ENCODE data around the gene C1orf185. TPM values are rescaled to one million over a fixed set of nuclear protein-coding genes. Genes with fewer than 3 reads are reported as not detected.
A peak's percentile ranks its signal among the peaks of the same experiment; 100 is the strongest.

Gene C1orf185
- total and polyA plus RNA-seq, 11 donors = not detected

DNA sequence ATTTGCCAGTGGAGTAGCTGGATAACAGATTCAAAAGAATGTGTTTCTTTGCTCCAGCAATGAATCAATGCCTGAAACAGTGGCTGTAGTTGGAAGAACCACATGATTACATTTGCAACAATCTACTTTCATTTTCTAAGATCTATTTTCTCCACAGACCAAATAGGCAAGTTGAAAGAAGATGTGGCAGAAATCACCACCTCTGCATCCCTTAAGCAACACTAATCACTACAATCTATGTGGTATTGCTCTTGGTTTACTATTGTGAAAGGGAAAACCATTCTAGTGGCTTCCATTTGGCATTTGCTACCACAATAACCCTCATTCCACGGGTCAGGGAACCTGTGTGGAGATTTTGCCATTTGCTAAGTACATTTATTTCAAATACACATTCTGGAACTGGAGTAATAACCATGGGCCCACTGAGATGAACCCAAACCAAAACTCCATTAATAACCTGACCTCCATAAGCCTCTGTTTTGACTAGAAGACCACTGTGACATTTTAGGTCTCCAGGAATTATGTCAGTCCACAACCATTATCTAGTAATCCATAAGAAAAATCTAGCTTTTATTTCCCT is 66.3 kb downstream of the C1orf185 start:
- no peaks in the 10 kb centered on the region for H3K27me3 ChIP-seq
- WGBS, 4 donors = 54 to 60% (median 58%) methylated on average over 1 of the region's 1 CpG
- intact Hi-C loops (cut with DNase I) = no loop called here
- H3K36me3 ChIP-seq = no peaks in the 10 kb centered on the region
- TF ChIP-seq, protein P1, sequence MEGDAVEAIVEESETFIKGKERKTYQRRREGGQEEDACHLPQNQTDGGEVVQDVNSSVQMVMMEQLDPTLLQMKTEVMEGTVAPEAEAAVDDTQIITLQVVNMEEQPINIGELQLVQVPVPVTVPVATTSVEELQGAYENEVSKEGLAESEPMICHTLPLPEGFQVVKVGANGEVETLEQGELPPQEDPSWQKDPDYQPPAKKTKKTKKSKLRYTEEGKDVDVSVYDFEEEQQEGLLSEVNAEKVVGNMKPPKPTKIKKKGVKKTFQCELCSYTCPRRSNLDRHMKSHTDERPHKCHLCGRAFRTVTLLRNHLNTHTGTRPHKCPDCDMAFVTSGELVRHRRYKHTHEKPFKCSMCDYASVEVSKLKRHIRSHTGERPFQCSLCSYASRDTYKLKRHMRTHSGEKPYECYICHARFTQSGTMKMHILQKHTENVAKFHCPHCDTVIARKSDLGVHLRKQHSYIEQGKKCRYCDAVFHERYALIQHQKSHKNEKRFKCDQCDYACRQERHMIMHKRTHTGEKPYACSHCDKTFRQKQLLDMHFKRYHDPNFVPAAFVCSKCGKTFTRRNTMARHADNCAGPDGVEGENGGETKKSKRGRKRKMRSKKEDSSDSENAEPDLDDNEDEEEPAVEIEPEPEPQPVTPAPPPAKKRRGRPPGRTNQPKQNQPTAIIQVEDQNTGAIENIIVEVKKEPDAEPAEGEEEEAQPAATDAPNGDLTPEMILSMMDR (IDR thresholded peaks at IDR 0.05) = no peak
- TF ChIP-seq POLR2A (IDR thresholded peaks at IDR 0.05) = no peak
- H3K4me3 ChIP-seq = no peak overlapping the region
- H3K4me1 ChIP-seq = peaks cover 0 to 7% (median 0%) of the 10 kb centered on the region in 12 donors
- peak overlapping the region in 1 of 12 donors; percentile 18 for H3K27ac ChIP-seq
- no peak for DNase-seq
- peaks cover 0 to 6% (median 0%) of the 10 kb centered on the region in 12 donors for H3K9me3 ChIP-seq
- no peak for ATAC-seq

DNA sequence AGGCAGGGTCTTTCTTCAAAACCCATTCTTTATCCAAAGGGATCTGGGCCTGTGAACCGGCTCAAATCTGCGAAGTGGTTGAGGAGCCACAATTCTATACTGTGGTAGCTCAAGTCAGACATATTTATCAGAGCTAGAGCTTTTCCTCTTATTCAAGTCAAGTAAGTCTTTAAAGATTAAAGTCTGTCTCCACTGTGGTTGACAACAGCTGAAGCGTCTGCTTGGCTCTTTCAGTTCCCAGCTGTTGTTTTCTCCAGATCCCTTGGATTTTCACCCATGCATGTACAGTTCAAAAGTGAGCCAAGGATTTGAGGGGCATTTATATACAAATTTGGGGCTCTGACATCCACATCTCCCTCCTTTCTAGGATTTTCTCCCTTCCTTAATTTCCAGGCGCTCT is 66.9 kb downstream of the C1orf185 start:
- peaks cover 0 to 7% (median 0%) of the 10 kb centered on the region in 12 donors for H3K4me1 ChIP-seq
- DNase-seq = no peak
- H3K4me3 ChIP-seq = no peak overlapping the region
- H3K27me3 ChIP-seq = no peaks in the 10 kb centered on the region
- H3K27ac ChIP-seq = no peak overlapping the region
- TF ChIP-seq, protein P1 (IDR thresholded peaks at IDR 0.05) = no peak
- no peak for TF ChIP-seq POLR2A (IDR thresholded peaks at IDR 0.05)
- H3K9me3 ChIP-seq = peaks cover 0 to 3% (median 0%) of the 10 kb centered on the region in 12 donors
- no peak for ATAC-seq
- intact Hi-C loops (cut with DNase I) = no loop called here
- 77 to 87% (median 82%) methylated on average over 4 of the region's 4 CpGs for WGBS, 4 donors
- no peaks in the 10 kb centered on the region for H3K36me3 ChIP-seq

DNA sequence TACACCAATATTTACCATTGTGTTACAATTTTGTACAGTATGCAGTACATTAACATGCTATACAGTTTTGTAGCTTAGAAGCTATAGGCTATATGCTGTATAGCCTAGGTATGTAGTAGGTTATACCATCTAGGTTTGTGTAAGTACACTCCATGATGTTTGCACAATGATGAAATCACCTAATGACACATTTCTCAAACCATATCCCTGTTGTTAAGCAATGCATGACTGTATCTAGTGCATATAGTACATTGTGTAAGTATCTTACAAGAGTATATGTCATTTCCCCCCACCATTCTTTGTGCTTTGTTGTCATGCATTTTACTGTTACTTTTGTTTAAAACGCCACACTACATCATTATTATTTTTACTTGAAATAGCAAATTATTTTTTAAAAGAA is 68.3 kb downstream of the C1orf185 start:
- Histone ChIP-seq H3K4me1 (peaks cover 0 to 12% (median 0%) of the 10 kb centered on the region in 12 donors), H3K27me3 (peaks cover 0 to 3% (median 0%) of the 10 kb centered on the region in 9 donors), H3K4me3 (no peak overlapping the region), H3K36me3 (no peaks in the 10 kb centered on the region), H3K27ac (no peak overlapping the region), H3K9me3 (no peaks in the 10 kb centered on the region)
- no peak for ATAC-seq
- intact Hi-C loops (cut with DNase I) = no loop called here
- TF ChIP-seq POLR2A (IDR thresholded peaks at IDR 0.05) = no peak
- TF ChIP-seq, protein P1 (IDR thresholded peaks at IDR 0.05) = no peak
- no peak for DNase-seq
- WGBS, 4 donors = 86 to 91% (median 87%) methylated on average over 1 of the region's 1 CpG

DNA sequence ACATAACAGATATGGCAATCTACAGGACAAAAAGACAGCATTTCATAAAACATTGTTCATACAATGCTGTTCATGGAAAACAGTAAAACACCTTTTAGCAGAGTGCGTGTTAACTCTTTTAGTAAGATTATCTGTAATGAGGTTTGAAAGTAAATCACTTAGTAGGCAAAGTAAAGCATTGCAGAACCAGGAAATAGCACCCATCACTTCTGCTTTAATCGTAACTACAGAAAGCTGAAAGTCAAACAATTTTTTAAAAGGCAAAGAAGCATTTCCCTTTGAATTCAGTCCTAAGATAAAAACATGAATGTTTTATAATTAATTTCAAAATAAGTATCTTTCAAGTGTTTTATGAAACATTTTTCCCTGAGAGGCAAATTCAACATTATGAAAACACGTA is 70.8 kb downstream of the C1orf185 start:
- no peak for TF ChIP-seq POLR2A (IDR thresholded peaks at IDR 0.05)
- TF ChIP-seq, protein P1 (IDR thresholded peaks at IDR 0.05) = no peak
- ATAC-seq (no peak), DNase-seq (no peak)
- Histone ChIP-seq H3K27me3 (peaks cover 0 to 12% (median 0%) of the 10 kb centered on the region in 9 donors), H3K36me3 (no peaks in the 10 kb centered on the region), H3K27ac (peak overlapping the region in 1 of 12 donors; percentile 38), H3K9me3 (no peaks in the 10 kb centered on the region), H3K4me1 (peaks cover 0 to 19% (median 0%) of the 10 kb centered on the region in 12 donors), H3K4me3 (no peak overlapping the region)
- WGBS, 4 donors = 76 to 81% (median 78%) methylated on average over 3 of the region's 3 CpGs
- intact Hi-C loops (cut with DNase I) = no loop called here

Measured in heart left ventricle (tissue), 16 donors.